ENCODE results near the gene DPP10.
"Not testable (repeated sequence)": the region's sequence is repeated elsewhere in the genome, so short reads cannot be mapped to it uniquely, and the experiment has no call there.

The DPP10 gene

GRCh38 chr2:114442510-114442909, at the start of gene DPP10:
DPP10 (plus strand) TSS chr2:114442641.
- TF ChIP-seq CTCF (conservative IDR thresholded peaks at IDR 0.05) (no peak), ZFX (IDR thresholded peaks at IDR 0.05) (no peak)
- no peak within 1 kb of the TSS for H3K27ac ChIP-seq

GRCh38 chr2:114400890-114401289, 41.6 kb upstream of the DPP10 start:
- H3K27ac ChIP-seq = no peak overlapping the region
- TF ChIP-seq CTCF (conservative IDR thresholded peaks at IDR 0.05) (no peak), ZFX (IDR thresholded peaks at IDR 0.05) (no peak)

GRCh38 chr2:114405247-114406116, 37.0 kb upstream of the DPP10 start:
- H3K27ac ChIP-seq = no peak overlapping the region
- TF ChIP-seq ZFX (IDR thresholded peaks at IDR 0.05) = no peak
- TF ChIP-seq CTCF (conservative IDR thresholded peaks at IDR 0.05) = no peak

- TF ChIP-seq ZFX (IDR thresholded peaks at IDR 0.05) = no peak
- TF ChIP-seq CTCF (conservative IDR thresholded peaks at IDR 0.05) = no peak
- no peak overlapping the region for H3K27ac ChIP-seq
These were observed 36.1 kb upstream of the DPP10 start for GRCh38 chr2:114406347-114406746.

GRCh38 chr2:114407353-114407752, 35.1 kb upstream of the DPP10 start:
- H3K27ac ChIP-seq = not testable (repeated sequence)

GRCh38 chr2:114421781-114422180, 20.7 kb upstream of the DPP10 start:
- no peak overlapping the region for H3K27ac ChIP-seq
- TF ChIP-seq ZFX (IDR thresholded peaks at IDR 0.05) (no peak), CTCF (conservative IDR thresholded peaks at IDR 0.05) (no peak)

- TF ChIP-seq CTCF (conservative IDR thresholded peaks at IDR 0.05) (no peak), ZFX (IDR thresholded peaks at IDR 0.05) (no peak)
- H3K27ac ChIP-seq = no peak overlapping the region
These were observed 17.7 kb upstream of the DPP10 start for GRCh38 chr2:114424699-114425098.

- no peak overlapping the region for H3K27ac ChIP-seq
- TF ChIP-seq ZFX (IDR thresholded peaks at IDR 0.05) (no peak), CTCF (conservative IDR thresholded peaks at IDR 0.05) (no peak)
These were observed 15.7 kb upstream of the DPP10 start for GRCh38 chr2:114426756-114427155.

All from C4-2B (cell line).